HEK293 (cell line): ENCODE results near the gene KCNJ6.

ENCODE experiments used
- CTCF ChIA-PET: fragments of 350-600 bp; formaldehyde crosslinking; extraction: SDS; loops from one replicate; lab custom pipeline; 2021; ENCODE audit warnings: antibody characterized with exemption; lab: Yijun Ruan, JAX
- POLR2A ChIA-PET: fragments of 300-600 bp; formaldehyde crosslinking; extraction: SDS; loops from one replicate; lab custom pipeline; 2020; ENCODE audit warnings: antibody characterized with exemption, inconsistent platforms; lab: Yijun Ruan, JAX
- H3K27ac ChIP-seq: fragments of 200-500 bp; sonication (Bioruptor generic); 2 replicates; pipeline ENCODE4 v1.5.1; 2014; ENCODE audit warnings: low read depth, low read length, control low read depth, inconsistent platforms; ENCODE audit errors: extremely low read depth
- H3K36me3 ChIP-seq, 2 experiments: fragments of 200-500 bp in 1 of 2; sonication (Bioruptor generic) in 1 of 2; 1 replicate in 1 of 2; 2 replicates in 1 of 2; pipeline ENCODE4 v1.5.1; 2014 to 2017; ENCODE audit warnings: inconsistent platforms in 2 of 2, low read length in 2 of 2; ENCODE audit not compliant: control insufficient read depth in 2 of 2, insufficient read depth in 1 of 2
- H3K4me1 ChIP-seq: fragments of 200-500 bp; sonication (Bioruptor generic); 2 replicates; pipeline ENCODE4 v1.5.1; 2014; ENCODE audit warnings: mild to moderate bottlenecking, low read length, inconsistent platforms; ENCODE audit not compliant: control insufficient read depth, insufficient read depth
- H3K4me3 ChIP-seq: 2 replicates; pipeline ENCODE4 v1.5.1; 2011; ENCODE audit warnings: low read depth, mild to moderate bottlenecking, control low read depth, low read length, moderate library complexity
- H3K9me3 ChIP-seq: fragments of 200-500 bp; sonication (Bioruptor generic); 2 replicates; pipeline ENCODE4 v1.5.1; 2014; ENCODE audit warnings: low read depth, low read length, inconsistent platforms; ENCODE audit not compliant: control insufficient read depth, insufficient read depth
- GLI2 ChIP-seq: fragments of 450-650 bp; formaldehyde crosslinking; IDR thresholded peaks from 2 replicates; pipeline ENCODE4; 2017; ENCODE audit warnings: missing biosample characterization, missing genetic modification characterization, low read depth, borderline replicate concordance
- KLF1 ChIP-seq: fragments of 450-650 bp; formaldehyde crosslinking; IDR thresholded peaks from 2 replicates; pipeline ENCODE4 v1.5.1; 2016; ENCODE audit warnings: missing biosample characterization, missing genetic modification characterization
- KLF10 ChIP-seq: fragments of 450-650 bp; IDR thresholded peaks from 2 replicates; pipeline ENCODE4 v1.5.1; 2018; ENCODE audit warnings: missing biosample characterization, mild to moderate bottlenecking, missing genetic modification characterization
- SCRT1 ChIP-seq: fragments of 450-650 bp; formaldehyde crosslinking; IDR thresholded peaks from 2 replicates; pipeline ENCODE4 v1.5.1; 2016; ENCODE audit warnings: missing biosample characterization, missing genetic modification characterization, borderline replicate concordance
- SP3 ChIP-seq: fragments of 450-650 bp; formaldehyde crosslinking; IDR thresholded peaks from 2 replicates; pipeline ENCODE4 v1.5.1; 2016; ENCODE audit warnings: missing biosample characterization, missing genetic modification characterization
- TCF7L2 ChIP-seq: IDR thresholded peaks from 2 replicates; pipeline ENCODE4 v1.6.1; 2011; ENCODE audit warnings: low read depth, mild to moderate bottlenecking, inconsistent platforms, low read length, moderate library complexity, borderline replicate concordance
- ZBTB7A ChIP-seq: fragments of 450-650 bp; formaldehyde crosslinking; IDR thresholded peaks from 2 replicates; pipeline ENCODE4 v1.5.1; 2016; ENCODE audit warnings: low read depth, missing biosample characterization, missing genetic modification characterization
- ZEB2 ChIP-seq: fragments of 450-650 bp; formaldehyde crosslinking; IDR thresholded peaks from 2 replicates; pipeline ENCODE4 v1.5.1; 2016; ENCODE audit warnings: missing biosample characterization, missing genetic modification characterization
- ZNF112 ChIP-seq: fragments of 450-650 bp; formaldehyde crosslinking; IDR thresholded peaks from 2 replicates; pipeline ENCODE4 v1.5.0; 2017; ENCODE audit warnings: missing biosample characterization, missing genetic modification characterization
- ZNF140 ChIP-seq: fragments of 450-650 bp; formaldehyde crosslinking; IDR thresholded peaks from 2 replicates; pipeline ENCODE4 v1.5.1; 2016; ENCODE audit warnings: missing biosample characterization, missing genetic modification characterization
- ZNF155 ChIP-seq: fragments of 450-650 bp; formaldehyde crosslinking; IDR thresholded peaks from 2 replicates; pipeline ENCODE4 v1.5.1; 2016; ENCODE audit warnings: missing biosample characterization, missing genetic modification characterization
- ZNF157 ChIP-seq: fragments of 450-650 bp; formaldehyde crosslinking; IDR thresholded peaks from 2 replicates; pipeline ENCODE4 v1.5.1; 2016; ENCODE audit warnings: missing biosample characterization, missing genetic modification characterization
- ZNF174 ChIP-seq: fragments of 450-650 bp; formaldehyde crosslinking; IDR thresholded peaks from 2 replicates; pipeline ENCODE4 v1.5.0; 2017; ENCODE audit warnings: missing biosample characterization, mild to moderate bottlenecking, missing genetic modification characterization
- ZNF214 ChIP-seq: fragments of 450-650 bp; formaldehyde crosslinking; IDR thresholded peaks from 2 replicates; pipeline ENCODE4 v1.5.1; 2017; ENCODE audit warnings: missing biosample characterization, mild to moderate bottlenecking, missing genetic modification characterization, borderline replicate concordance
- ZNF37A ChIP-seq: fragments of 450-650 bp; IDR thresholded peaks from 2 replicates; pipeline ENCODE4 v1.5.1; 2018; ENCODE audit warnings: missing biosample characterization, missing genetic modification characterization
- ZNF560 ChIP-seq: fragments of 450-650 bp; formaldehyde crosslinking; IDR thresholded peaks from 2 replicates; pipeline ENCODE4 v1.5.1; 2017; ENCODE audit warnings: missing biosample characterization, missing genetic modification characterization, borderline replicate concordance
- ZNF664 ChIP-seq: fragments of 450-650 bp; formaldehyde crosslinking; IDR thresholded peaks from 2 replicates; pipeline ENCODE4 v1.5.1; 2016; ENCODE audit warnings: missing biosample characterization, missing genetic modification characterization
- ZNF677 ChIP-seq: fragments of 450-650 bp; IDR thresholded peaks from 2 replicates; pipeline ENCODE4 v1.5.0; 2018; ENCODE audit warnings: missing biosample characterization, mild to moderate bottlenecking, missing genetic modification characterization, moderate library complexity
- ZNF837 ChIP-seq: fragments of 450-650 bp; formaldehyde crosslinking; IDR thresholded peaks from 2 replicates; pipeline ENCODE4 v1.5.1; 2016; ENCODE audit warnings: missing biosample characterization, missing genetic modification characterization
- ZSCAN16 ChIP-seq: fragments of 450-650 bp; formaldehyde crosslinking; IDR thresholded peaks from 2 replicates; pipeline ENCODE4 v1.5.1; 2016; ENCODE audit warnings: missing biosample characterization, missing genetic modification characterization
- ZSCAN23 ChIP-seq: fragments of 450-650 bp; formaldehyde crosslinking; IDR thresholded peaks from 2 replicates; pipeline ENCODE4 v1.5.1; 2016; ENCODE audit warnings: missing biosample characterization, missing genetic modification characterization
- ZSCAN30 ChIP-seq: fragments of 450-650 bp; IDR thresholded peaks from 2 replicates; pipeline ENCODE4 v1.5.1; 2018; ENCODE audit warnings: missing biosample characterization, mild to moderate bottlenecking, missing genetic modification characterization, moderate library complexity
- TF ChIP-seq, protein P1 (sequence below): fragments of 450-650 bp; formaldehyde crosslinking; IDR thresholded peaks from 2 replicates; pipeline ENCODE4 v1.5.0; 2017; ENCODE audit warnings: missing biosample characterization, missing genetic modification characterization, borderline replicate concordance
- TF ChIP-seq, protein P2 (sequence below): fragments of 450-650 bp; formaldehyde crosslinking; IDR thresholded peaks from 2 replicates; pipeline ENCODE4 v1.5.1; 2016; ENCODE audit warnings: missing biosample characterization, missing genetic modification characterization
- TF ChIP-seq, protein P3 (sequence below): fragments of 450-650 bp; formaldehyde crosslinking; IDR thresholded peaks from 2 replicates; pipeline ENCODE4 v1.5.1; 2016; ENCODE audit warnings: missing biosample characterization, missing genetic modification characterization
- TF ChIP-seq, protein P4 (sequence below): fragments of 450-650 bp; formaldehyde crosslinking; IDR thresholded peaks from 2 replicates; pipeline ENCODE4 v1.5.1; 2016; ENCODE audit warnings: missing biosample characterization, missing genetic modification characterization
- TF ChIP-seq, protein P5 (sequence below): fragments of 450-650 bp; formaldehyde crosslinking; optimal IDR thresholded peaks from 2 replicates; pipeline ENCODE3; 2016; ENCODE audit warnings: missing biosample characterization, mild to moderate bottlenecking, missing genetic modification characterization

Gene KCNJ6

DNA sequence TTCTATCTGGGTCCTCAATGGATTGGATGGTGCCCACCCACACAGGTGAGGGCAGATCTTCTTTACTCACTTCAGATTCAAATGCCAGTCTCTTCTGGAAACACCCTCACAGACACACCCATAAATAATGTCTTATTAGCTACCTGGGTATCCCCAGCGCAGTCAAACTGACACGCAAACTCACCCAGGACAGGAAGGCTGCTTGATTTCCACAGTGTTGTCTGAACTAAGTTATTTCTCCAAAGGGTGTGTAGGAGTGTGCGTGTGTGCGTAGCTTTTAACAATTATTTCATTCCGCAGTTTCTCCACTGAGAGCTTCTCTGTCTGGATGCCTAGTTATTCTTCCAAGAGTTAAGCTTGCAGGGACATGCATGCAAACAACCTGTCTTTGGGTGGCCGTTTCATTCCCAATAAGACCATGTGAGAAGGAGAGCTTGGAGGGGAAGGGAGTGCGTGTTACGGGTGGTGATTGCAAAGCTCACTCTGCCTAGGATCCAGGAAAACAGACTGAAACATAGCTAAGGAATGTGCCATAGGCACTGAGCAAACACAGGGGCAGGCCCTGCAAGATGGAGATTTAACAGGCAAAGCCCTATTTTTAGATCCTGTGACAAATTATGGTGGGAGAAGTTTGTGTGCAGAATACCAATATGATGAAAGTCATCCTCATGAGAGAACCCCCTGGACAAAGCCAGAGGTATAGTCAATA, 280.0 kb downstream of the KCNJ6 start:
- POLR2A ChIA-PET = interaction anchor here (0.7 kb wide), 1 partner anchor 10 kb away, joined by 6 read pairs; no protein-coding TSS in a partner anchor
- no peaks in the 10 kb centered on the region for H3K9me3 ChIP-seq
- H3K4me3 ChIP-seq = no peak overlapping the region
- no peaks in the 10 kb centered on the region for H3K36me3 ChIP-seq
- no peaks in the 10 kb centered on the region for H3K4me1 ChIP-seq
- CTCF ChIA-PET = interaction anchor here (0.6 to 1.2 kb wide), 3 partner anchors 9 to 716 kb away, joined by 3 to 6 read pairs (median 3); no protein-coding TSS in a partner anchor
- TF ChIP-seq TCF7L2 = no peak
- TF ChIP-seq ZBTB7A = no peak
- no peak for TF ChIP-seq KLF10 (tag by site-specific recombination)
- TF ChIP-seq, protein P1, sequence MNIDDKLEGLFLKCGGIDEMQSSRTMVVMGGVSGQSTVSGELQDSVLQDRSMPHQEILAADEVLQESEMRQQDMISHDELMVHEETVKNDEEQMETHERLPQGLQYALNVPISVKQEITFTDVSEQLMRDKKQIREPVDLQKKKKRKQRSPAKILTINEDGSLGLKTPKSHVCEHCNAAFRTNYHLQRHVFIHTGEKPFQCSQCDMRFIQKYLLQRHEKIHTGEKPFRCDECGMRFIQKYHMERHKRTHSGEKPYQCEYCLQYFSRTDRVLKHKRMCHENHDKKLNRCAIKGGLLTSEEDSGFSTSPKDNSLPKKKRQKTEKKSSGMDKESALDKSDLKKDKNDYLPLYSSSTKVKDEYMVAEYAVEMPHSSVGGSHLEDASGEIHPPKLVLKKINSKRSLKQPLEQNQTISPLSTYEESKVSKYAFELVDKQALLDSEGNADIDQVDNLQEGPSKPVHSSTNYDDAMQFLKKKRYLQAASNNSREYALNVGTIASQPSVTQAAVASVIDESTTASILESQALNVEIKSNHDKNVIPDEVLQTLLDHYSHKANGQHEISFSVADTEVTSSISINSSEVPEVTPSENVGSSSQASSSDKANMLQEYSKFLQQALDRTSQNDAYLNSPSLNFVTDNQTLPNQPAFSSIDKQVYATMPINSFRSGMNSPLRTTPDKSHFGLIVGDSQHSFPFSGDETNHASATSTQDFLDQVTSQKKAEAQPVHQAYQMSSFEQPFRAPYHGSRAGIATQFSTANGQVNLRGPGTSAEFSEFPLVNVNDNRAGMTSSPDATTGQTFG (tag by site-specific recombination) = no peak
- TF ChIP-seq, protein P2, sequence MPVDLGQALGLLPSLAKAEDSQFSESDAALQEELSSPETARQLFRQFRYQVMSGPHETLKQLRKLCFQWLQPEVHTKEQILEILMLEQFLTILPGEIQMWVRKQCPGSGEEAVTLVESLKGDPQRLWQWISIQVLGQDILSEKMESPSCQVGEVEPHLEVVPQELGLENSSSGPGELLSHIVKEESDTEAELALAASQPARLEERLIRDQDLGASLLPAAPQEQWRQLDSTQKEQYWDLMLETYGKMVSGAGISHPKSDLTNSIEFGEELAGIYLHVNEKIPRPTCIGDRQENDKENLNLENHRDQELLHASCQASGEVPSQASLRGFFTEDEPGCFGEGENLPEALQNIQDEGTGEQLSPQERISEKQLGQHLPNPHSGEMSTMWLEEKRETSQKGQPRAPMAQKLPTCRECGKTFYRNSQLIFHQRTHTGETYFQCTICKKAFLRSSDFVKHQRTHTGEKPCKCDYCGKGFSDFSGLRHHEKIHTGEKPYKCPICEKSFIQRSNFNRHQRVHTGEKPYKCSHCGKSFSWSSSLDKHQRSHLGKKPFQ (tag by site-specific recombination) = no peak
- no peak for TF ChIP-seq SCRT1
- no peak for TF ChIP-seq ZEB2
- TF ChIP-seq ZNF837 = no peak
- no peak for TF ChIP-seq ZSCAN16 (tag by site-specific recombination)
- no peak for TF ChIP-seq ZNF677 (tag by site-specific recombination)
- TF ChIP-seq, protein P3, sequence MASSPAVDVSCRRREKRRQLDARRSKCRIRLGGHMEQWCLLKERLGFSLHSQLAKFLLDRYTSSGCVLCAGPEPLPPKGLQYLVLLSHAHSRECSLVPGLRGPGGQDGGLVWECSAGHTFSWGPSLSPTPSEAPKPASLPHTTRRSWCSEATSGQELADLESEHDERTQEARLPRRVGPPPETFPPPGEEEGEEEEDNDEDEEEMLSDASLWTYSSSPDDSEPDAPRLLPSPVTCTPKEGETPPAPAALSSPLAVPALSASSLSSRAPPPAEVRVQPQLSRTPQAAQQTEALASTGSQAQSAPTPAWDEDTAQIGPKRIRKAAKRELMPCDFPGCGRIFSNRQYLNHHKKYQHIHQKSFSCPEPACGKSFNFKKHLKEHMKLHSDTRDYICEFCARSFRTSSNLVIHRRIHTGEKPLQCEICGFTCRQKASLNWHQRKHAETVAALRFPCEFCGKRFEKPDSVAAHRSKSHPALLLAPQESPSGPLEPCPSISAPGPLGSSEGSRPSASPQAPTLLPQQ (tag by site-specific recombination) = no peak
- no peak for TF ChIP-seq ZNF560 (tag by site-specific recombination)
- no peak for TF ChIP-seq GLI2 (tag by site-specific recombination)
- no peak for TF ChIP-seq ZNF37A
- no peak for TF ChIP-seq ZNF664 (tag by site-specific recombination)
- TF ChIP-seq ZNF155 (tag by site-specific recombination) = no peak
- no peak for TF ChIP-seq ZNF174 (tag by site-specific recombination)
- H3K27ac ChIP-seq = no peak overlapping the region

DNA sequence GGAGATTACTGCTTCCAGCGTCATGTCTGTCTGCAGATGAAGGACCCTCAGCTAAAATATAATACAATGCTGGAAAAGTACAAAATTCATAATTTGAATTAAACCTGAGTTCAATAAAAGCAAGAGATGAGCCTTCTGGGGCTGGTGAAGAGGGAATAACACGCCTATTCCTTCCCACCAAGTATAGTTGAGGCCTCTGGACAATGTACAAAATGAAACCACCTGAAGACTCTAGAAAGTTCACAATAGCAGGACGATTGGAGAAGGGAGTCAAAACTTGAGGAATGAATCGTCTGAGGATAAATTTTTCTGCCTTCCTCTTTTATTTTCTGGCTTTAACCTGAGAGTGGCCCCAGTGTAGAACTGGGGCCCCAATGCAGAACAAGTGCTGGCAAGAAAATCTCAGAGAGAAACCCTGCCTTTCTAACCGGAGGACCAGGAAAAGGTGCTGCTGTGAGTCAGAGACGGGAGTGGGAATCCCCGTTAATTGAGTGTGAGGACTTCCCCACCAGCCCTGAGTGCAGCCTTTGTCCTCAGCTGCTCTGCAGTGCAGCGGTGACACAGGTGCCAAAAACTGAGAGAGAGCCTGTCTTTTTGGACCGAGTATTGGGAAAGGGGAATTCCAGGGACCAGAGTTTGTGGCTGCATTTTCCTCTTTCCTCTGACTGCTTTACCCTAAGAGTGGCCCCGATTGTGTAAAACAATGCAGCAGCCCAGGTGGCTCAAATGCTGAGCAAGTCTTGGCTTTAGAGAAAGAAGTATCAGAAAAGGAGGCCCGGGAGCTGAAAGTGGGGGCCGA, 284.7 kb downstream of the KCNJ6 start:
- no peak overlapping the region for H3K27ac ChIP-seq
- no peak overlapping the region for H3K4me3 ChIP-seq
- POLR2A ChIA-PET = no interaction called here
- H3K9me3 ChIP-seq = no peaks in the 10 kb centered on the region
- CTCF ChIA-PET = interaction anchor here (2.3 kb wide), 1 partner anchor 11 kb away, joined by 9 read pairs; no protein-coding TSS in a partner anchor
- H3K36me3 ChIP-seq = no peaks in the 10 kb centered on the region
- no peaks in the 10 kb centered on the region for H3K4me1 ChIP-seq
- no peak for TF ChIP-seq ZSCAN23 (tag by site-specific recombination)
- no peak for TF ChIP-seq ZNF112 (tag by site-specific recombination)
- TF ChIP-seq, protein P4, sequence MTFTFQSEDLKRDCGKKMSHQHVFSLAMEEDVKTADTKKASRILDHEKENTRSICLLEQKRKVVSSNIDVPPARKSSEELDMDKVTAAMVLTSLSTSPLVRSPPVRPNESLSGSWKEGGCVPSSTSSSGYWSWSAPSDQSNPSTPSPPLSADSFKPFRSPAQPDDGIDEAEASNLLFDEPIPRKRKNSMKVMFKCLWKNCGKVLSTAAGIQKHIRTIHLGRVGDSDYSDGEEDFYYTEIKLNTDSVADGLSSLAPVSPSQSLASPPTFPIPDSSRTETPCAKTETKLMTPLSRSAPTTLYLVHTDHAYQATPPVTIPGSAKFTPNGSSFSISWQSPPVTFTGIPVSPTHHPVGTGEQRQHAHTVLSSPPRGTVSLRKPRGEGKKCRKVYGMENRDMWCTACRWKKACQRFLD (tag by site-specific recombination) = no peak
- no peak for TF ChIP-seq KLF1 (tag by site-specific recombination)
- no peak for TF ChIP-seq ZNF140
- TF ChIP-seq ZNF214 (tag by site-specific recombination) = no peak
- no peak for TF ChIP-seq SP3 (tag by site-specific recombination)
- TF ChIP-seq, protein P5, sequence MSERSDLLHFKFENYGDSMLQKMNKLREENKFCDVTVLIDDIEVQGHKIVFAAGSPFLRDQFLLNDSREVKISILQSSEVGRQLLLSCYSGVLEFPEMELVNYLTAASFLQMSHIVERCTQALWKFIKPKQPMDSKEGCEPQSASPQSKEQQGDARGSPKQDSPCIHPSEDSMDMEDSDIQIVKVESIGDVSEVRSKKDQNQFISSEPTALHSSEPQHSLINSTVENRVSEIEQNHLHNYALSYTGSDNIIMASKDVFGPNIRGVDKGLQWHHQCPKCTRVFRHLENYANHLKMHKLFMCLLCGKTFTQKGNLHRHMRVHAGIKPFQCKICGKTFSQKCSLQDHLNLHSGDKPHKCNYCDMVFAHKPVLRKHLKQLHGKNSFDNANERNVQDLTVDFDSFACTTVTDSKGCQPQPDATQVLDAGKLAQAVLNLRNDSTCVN (tag by site-specific recombination) = no peak
- TF ChIP-seq ZSCAN30 = no peak
- TF ChIP-seq ZNF157 = no peak
